Superior temporal gyrus (tissue), 1 donor: Measurements from ENCODE around the gene FOXK1.
"Not testable (repeated sequence)": the region's sequence is repeated elsewhere in the genome, so short reads cannot be mapped to it uniquely, and the experiment has no call there.

Experiments
- DNase-seq: peaks from one replicate; pipeline ENCODE4 v3.0.0-alpha.2; 2016; ENCODE audit errors: extremely low spot score

FOXK1 gene

DNA sequence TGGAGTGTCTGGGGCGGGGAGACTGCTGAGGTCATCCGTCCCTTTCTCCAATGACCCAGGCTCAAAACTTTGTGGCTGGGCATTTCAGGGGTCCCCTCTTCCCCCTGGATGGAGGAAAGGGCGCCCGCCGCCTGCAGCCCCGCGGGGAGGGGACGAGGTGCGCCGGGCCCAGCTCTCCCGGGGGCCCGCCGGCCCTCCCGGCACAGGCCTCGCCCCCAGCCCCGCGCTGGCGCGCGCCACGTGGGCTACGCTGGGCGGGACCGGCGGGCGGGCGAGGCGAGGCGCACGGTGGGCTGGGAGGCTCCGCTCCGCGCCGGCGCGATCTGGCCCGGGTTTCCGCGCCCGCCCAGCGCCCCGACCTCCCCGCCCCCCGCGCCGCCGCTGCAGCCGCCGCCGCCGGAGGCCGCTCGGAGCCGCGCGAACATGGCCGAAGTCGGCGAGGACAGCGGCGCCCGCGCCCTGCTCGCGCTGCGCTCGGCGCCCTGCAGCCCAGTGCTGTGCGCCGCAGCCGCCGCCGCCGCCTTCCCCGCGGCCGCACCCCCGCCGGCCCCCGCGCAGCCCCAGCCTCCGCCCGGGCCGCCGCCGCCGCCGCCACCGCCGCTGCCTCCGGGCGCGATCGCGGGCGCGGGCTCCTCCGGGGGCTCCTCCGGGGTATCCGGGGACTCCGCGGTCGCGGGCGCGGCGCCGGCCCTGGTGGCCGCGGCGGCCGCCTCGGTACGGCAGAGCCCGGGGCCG lies at the start of gene FOXK1:
FOXK1 (plus strand) TSS at position 410 of the 735 bp plus-strand sequence; CDS start at position 424, 14 bp downstream.
- peak; percentile 67 for DNase-seq

DNA sequence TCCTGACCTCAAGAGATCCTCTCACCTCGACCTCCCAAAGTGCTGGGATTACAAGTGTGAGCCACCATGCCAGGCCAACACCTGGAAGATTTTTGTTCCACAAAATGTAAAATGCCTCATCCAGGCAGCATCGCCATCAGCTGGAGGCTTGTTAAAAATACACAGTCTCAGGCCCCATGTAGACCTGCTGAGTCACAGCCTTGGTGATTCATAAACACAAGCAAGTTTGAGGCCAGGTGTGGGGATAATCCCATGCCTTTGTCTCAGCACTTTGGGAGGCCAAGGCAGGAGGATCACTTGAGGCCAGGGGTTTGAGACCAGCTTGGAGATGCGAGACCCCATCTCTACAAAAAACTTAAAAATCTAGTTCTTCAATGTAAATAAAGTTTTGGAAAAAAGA lies 49.1 kb upstream of the FOXK1 start:
- no peak for DNase-seq

DNA sequence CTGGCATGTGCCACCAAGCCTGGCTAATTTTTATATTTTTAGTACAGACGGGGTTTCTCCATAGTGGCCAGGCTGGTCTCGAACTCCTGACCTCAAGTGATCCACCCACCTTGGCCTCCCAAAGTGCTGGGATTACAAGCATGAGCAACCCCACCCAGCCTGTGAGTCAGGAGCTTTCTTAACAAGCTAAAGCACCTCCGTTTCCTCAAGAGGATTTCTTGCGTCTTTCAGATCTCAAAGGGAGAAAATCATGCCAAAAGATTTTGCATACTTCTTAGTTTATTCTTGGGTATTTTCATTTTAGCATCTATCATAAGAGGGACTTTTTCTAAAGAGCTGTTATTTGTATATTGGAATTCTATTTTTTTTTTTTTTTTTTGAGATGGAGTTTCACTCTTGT lies 47.9 kb upstream of the FOXK1 start:
- no peak for DNase-seq

DNA sequence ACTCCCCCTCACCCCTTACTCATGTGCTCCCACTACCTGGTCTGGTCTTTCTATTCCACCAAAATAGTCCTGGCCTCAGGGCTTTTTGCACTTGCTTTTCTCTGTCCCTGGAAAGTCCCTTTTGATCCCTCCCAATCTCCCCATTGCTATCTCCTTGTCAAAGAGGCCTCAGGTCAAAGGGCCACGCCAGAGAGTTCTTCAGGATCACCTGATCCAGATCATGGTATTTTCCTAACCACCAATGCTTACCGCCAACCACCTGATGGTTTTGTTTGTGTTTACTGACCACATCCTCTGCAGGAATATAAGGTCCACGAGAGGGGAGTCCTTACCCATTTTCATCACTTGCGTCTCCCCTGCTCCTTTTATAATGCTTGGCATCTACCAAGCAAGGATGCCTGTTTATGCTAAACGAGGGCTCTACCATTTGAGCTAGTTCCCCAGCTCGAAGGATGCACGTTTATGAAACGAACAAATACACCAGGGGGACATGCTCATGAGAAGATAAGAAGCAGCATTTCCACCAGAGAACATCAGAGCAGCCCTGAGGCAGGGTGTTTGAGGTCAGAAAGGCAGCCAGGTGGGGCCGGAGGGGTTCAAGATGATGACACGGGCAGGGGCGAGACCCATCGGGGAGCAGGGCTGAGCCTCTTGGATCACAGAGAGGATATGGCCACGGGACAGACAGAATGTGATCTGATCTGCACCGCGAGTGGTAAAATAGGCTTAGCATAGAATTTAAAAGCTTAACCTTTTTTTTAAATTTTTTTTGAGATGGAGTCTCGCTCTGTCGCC lies 43.1 kb upstream of the FOXK1 start:
- DNase-seq, result no peak

DNA sequence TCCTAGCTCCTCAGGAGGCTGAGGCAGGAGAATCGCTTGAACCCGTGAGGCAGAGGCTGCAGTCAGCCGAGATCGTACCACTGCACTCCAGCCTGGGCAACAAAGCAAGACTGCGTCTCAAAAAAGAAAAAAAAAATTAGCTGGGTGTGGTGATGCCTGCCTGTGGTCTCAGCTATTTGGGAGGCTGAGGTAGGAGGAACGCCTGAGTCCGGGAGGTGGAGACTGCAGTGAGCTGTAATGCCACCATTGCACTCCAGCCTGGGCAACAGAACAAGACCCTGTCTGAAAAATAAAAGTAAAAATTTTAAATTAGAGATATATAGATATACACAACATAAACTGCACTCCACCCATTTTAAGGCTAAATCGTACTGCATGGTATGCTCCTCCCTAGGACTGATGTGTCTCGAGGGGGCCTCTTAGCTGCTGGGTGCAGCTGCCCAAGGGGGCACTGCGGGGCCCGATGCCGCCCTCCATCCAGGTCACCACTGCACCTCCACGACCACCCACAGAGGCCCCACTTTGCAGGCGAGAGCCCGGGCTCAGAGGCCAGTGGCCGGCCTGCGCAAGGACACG lies 40.9 kb upstream of the FOXK1 start:
- DNase-seq, result no peak

DNA sequence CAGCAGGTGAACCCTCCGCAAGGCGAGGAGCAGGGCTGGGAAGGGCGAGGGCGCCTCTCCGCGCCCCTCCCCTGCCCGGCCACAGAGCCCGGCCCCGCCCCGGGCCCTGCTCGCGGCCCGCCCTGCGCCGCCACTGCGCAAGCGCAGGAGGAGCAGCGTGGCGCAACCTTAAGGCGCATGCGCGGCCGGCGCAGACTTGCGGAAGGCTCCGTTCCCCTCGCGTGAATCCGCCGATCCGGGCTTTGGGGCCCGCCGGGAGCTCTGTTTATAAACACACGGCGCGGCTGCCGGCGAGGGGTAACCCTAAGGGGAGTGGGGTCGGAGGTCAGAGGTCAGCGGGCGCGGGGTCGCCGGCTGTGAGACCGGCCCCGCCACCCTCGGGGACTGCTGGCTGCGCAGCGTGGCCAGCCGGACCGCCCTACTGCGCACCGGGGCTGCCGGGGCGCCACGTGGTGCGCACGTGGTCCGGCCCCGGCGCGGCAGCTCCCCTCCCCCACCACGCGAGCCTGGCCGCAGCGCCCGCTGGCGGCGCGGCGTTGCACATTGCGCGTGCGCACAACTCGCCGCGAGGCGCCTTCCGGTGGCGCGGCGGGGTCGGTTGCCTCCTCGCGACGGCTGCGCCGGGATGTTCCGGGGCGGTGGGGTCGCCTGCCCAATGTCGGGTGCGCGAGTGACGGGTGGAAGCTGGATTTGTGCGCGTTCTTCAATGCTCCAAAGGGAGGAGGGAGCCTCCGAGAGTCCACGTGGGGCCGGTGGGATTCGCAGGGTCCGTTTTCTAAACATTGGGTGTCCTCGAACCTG lies 40.2 kb upstream of the FOXK1 start:
- peak; percentile 92 for DNase-seq

DNA sequence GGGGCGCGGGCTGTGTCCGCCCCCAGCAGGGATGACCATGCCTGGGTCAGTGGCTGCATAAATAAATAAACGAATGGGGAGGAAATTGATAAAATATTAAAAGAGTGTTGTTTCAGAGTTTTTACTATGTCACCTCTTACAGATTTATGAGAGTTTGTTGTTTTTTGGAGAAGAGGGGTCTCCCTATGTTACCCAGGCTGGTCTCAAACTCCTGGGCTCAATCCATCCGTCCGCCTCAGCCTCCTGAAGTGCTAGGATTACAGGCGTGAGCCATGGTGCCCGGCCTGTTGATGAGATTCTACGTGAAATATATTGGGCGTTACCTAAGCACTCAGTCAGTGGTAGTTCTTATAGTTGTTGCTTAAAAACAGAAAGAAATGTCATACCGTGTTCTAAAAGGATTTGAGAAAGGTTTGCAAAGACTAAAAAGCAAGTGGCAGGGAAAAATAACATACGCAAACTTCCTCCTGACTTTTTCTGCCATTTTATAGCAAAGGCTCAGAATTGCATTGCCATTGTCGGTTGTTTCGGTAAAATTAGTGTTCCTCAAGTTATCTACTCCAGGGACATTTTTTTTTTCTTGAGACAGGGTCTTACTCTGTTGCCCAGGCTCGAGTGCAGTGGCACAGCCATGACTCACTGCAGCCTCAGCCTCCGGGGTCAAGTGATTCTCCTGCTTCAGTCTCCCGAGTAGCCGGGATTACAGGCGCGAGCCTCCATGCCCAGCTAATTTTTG lies 39.5 kb upstream of the FOXK1 start:
- DNase-seq, result no peak

DNA sequence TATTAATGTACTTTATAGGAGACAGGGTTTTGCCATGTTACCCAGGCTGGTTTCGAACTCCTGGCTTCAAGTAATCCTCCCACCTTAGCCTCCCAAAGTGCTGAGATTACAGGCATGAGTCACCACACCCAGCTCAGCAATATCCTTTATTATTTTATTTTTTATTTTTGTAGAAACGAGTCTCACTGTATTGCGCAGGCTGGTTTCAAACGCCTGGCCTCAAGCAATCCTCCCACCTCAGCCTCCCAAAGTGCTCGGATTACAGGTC lies 39.0 kb upstream of the FOXK1 start:
- DNase-seq, result not testable (repeated sequence)

DNA sequence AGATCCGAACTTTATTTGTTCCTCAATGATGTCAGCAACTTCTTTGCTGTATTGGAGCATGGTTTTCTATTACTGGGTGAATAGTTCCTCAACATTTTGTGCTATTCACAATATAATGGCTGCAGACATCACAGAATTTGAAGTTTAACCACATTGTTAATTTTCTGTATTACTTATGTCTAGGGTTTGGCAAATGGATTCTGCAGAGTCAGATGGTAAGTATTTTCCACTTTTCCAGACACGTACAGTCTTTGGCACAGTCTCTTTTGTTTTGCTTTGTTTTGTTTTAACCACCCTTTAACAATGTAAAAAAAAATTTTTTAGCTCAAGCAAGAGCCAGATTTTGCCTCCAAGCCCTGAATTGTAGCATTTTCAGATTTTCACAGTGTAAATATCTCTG lies 36.8 kb upstream of the FOXK1 start:
- no peak for DNase-seq

DNA sequence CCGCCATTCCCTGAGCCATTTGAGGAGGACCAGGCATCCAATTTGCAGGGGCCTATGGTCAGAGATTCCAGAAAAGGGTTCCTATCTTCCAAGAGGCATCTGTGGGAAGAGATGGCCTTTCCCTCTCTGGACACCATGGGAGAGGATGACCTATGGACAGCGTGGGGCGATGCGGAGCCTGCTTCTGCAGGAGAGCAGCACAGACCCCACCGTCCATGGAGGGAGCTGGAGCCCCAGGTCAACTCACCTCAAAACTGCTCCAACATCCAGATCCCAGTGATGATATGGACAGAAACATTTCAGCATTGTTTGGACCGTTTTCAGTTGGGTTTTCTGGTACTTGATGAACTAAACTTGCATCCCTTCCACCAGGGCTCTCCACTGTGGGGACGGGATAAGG lies 34.0 kb upstream of the FOXK1 start:
- DNase-seq, result no peak

DNA sequence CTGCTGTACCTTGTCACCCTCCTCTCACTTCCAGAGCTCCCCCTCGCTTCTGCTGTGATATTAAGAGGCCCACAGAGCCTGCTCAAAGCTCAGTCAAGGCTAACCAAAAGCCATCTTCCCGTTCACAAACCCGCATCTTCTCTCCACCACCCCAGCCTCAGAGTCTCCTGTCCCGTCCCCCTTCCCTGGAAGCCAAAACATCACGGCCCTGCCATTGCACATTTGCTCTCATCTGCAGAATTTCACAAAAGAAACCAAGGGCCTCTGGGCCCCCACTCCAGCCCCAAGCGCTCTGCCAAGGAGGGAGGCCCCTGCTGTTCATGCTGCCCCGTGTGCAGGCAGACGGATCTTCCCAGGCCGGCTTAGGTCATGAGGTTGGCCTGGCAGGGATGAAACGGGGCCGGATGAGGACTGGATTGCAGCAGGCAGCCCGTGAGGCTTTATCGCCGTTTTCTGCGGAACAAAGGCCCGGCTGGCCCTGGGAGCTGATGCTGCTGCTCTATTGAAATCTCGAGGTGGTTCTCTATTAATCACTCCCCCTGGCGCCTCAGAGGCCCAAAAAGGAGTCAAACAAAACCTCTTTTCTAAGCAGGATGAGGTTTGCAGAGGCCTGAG lies 31.6 kb upstream of the FOXK1 start:
- no peak for DNase-seq

DNA sequence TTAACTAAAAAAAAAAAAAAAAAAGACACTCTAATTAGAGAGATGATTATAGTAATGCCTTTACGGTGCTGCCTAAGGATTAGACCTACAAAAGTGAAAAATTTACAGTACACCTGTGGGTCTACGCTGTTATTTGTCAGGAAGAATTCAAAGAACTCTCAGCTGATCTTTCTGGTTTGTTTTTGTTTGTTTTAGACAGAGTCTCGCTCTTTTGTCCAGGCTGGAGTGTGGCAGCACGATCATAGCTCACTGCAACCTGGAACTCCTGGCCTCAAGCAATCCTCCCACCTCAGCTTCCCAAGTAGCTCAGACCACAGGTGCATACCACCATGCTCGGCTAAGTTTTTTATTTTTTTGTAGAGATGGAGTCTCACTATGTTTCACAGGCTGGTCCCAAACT lies 28.3 kb upstream of the FOXK1 start:
- DNase-seq, result no peak

DNA sequence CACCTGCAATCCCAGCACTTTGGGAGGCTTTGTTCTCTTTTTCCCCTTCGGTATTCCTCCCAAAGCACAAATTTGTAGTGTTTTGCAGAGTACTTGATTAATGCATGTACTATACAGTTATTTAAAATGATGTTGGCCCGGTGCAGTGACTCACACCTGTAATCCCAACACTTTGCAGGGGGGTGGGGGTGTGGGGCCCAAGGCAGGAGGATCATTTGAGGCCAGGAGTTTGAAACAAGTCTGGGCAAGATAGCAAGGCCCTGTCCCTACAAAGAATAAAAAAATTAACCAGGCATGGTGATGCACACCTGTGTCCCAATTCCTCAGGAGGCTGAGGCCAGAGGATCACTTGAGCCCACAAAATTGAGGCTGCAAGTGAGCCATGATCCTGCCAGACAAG lies 26.8 kb upstream of the FOXK1 start:
- DNase-seq, result no peak

DNA sequence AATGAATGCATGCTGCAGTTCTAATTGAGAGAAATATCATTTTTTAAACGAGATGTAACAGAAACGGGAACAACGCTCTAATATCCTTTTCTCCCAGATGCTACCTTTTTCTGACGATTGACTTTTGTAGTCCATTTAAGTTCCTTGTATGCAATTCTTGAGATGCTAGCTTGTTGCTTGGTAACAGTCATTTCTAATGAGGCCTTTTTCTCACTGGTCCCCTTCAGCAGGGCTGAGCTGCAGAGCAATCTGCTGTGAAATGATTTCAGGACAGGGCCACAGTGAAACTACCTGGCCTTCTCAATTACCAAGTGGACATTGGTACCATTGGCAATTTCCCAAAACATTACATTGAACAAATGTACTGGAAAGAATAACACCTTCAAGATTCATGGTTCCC lies 26.2 kb upstream of the FOXK1 start:
- DNase-seq, result no peak

DNA sequence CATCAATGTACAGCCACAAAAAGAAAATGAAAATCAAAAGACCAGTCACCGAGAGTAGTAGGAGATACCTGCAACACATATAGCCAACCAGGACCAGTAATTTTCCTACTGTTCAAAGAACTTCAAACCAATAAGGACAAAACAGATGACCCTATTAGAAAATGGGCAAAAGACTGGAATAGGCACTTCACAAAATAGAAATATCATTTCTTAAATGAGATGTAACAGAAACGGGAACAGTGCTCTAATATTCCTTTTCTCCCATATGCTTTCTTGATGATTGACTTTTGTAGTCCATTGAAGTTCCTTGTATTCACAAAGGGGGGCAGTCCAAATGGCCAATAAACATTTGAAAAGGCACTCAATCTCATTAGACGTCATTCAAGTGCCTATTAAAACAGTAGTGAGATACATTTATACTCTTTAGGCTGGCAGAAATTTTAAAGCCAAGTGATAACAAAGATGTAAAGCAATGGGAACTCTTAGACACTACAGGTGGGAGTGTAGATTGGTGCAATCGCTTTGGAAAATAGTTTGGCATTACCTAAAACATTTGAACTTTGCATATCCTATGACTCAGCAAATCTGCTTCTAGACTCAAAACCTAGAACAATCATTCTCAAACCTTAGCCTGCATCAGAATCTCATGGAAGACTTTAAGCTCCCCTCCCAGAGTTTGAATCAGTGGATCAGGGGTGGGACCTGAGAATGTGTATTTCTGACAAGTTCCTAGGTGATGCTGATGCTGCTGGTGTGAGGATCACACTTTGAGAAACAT lies 24.3 kb upstream of the FOXK1 start:
- no peak for DNase-seq

DNA sequence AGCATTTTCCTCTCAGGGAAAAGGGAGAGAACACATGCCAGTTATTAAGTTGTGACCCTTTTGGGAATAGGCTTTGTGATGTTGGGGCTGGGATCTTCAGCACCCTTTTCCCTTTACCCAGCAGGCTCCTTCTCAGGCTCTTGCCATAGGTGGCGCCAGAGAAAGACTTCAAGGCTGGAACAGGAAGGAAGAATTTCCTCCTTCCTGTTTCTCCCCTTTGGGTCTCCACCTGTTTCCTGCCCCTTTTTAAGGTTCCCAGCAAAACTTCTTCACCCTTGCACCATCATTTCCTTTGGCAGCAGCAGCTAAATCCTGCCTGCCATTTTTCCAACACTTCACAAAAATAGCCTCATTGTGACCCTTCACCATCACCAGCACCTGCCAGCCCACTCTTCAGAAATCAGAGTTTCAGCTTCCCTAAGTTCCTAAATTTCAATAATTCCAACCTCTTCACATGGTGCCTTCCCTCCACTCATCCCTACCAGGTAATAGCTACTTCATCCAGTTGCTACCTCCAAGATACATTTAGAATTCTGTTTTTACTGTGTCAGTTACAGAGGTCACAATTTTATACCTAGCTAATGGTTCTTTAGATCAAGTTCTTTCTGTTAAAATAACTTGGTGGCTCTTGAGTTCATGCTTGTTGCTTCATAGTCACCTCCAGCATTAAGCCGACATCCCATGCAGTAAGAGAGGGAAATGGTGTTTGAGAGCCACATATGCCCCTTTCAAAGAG lies 22.4 kb upstream of the FOXK1 start:
- no peak for DNase-seq

DNA sequence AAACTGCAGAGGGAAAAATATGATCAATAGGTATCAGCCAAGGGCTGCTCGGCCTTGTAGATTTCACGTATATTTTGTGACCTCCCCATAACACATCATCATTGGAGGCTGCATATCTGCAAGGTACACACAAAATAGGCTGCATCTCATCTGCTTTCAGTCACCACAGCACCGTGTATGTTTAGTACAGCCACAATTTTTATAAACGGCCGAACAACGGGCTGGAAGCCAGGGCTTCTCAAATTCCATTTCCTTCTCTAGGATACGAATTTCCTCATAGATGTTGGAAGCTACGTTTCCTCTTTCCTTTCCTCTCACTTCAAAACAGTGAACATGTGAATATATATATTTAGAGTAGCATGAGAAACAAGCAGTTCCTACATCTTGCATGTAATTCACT lies 20.2 kb upstream of the FOXK1 start:
- DNase-seq, result no peak

DNA sequence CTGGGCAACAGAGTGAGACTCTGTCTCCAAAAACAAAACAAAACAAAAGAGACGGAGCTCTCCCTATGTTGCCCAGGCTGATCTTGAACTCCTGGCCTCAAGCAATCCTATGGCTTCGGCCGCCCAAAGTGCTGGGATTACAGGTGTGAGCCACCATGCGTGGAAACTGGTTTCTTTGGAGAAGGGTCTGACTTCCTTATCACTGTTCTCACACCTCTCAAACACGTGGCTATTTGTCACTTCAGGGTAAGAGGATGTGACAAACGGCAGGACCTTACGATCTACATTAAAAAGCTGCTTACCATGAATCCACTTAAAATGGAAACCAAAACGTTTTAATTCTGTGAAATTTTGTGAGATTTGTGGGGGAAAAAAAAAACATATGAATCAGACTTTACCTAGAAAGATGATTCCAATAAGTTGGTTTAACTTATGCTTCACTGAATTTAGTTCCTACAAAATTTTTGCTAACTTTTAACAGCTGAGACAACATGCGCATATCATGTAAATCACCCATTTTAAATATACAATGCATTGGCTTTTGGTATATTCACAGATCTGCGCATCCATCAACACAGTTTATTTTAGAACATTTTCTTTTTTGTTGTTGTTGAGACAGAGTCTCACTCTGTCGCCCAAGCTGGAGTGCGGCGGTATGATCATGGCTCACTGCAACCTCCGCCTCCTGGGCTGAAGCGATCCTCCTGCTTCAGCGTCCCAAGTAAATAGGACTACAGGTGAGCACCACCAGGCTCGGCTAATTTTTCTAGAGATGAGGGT lies 18.7 kb upstream of the FOXK1 start:
- no peak for DNase-seq

DNA sequence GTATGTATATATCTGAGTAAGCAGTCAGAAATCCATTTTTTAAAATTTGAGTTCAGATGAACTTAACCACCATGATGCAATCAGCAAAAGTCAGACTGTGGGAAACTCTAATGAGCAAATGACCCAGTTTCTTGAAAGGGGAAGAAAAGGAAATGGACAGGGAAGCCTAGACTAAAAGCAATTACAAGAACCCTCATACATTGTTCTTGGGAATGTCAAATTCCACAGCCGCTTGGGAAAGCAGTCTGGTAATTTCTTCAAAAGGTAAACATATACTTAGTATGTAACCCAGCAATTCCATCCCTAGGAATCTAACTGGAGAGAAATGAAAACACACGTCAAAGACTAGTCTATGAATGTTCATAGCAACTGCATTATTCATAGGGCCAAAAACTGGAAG lies 16.4 kb upstream of the FOXK1 start:
- no peak for DNase-seq
